NB4 (cell line): ENCODE results near the gene ADK.
"Not testable (repeated sequence)": the region's sequence is repeated elsewhere in the genome, so short reads cannot be mapped to it uniquely, and the experiment has no call there.

Experiments used
- DNase-seq: peaks from one replicate; pipeline ENCODE4 v3.0.0; 2010; ENCODE audit warnings: low read depth
- H3K4me3 ChIP-seq: one replicate; pipeline ENCODE4 v1.5.1; 2011; ENCODE audit warnings: mild to moderate bottlenecking, low read depth, low read length, moderate library complexity
- CTCF ChIP-seq: IDR thresholded peaks from one replicate; pipeline ENCODE4 v1.5.1; 2012; ENCODE audit warnings: low read depth, low read length
- MYC ChIP-seq: IDR thresholded peaks from 2 replicates; pipeline ENCODE4 v1.6.1; 2011; ENCODE audit warnings: low read depth, low read length
- POLR2A ChIP-seq: IDR thresholded peaks from 2 replicates; pipeline ENCODE4 v1.6.1; 2011; ENCODE audit warnings: mild to moderate bottlenecking; ENCODE audit not compliant: insufficient read length; ENCODE audit errors: extremely low read depth
- TF ChIP-seq, protein P1 (sequence below): IDR thresholded peaks from 2 replicates; pipeline ENCODE4 v1.6.1; 2011; ENCODE audit warnings: low read depth, low read length

ADK gene

DNA sequence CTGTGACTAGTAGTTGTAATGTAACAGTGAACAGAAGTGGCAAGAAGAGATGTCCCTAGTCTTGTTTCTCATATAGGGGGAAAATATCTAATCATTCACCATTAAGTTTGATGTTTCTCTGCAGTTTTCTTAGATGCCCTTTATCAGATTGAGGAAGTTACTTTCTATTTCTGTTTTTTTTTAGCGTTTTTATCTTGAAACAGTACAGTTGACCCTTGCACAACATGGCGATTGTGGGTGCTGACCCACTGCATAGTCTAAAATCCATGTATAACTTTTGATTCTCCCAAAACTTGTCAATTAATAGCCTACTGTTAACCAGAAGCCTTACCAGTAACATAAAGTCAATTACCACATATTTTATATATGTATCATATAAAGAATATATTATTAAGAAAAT is 192.0 kb downstream of the ADK start:
- H3K4me3 ChIP-seq, result no peak overlapping the region
- DNase-seq, result no peak
- TF ChIP-seq CTCF (no peak), MYC (no peak), POLR2A (no peak)
- TF ChIP-seq, protein P1, sequence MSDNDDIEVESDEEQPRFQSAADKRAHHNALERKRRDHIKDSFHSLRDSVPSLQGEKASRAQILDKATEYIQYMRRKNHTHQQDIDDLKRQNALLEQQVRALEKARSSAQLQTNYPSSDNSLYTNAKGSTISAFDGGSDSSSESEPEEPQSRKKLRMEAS, result no peak

GRCh38 chr10:74343804-74344203 is 192.8 kb downstream of the ADK start:
- no peak for DNase-seq
- TF ChIP-seq, protein P1, result no peak
- TF ChIP-seq CTCF (no peak), POLR2A (no peak)
- H3K4me3 ChIP-seq, result no peak overlapping the region

DNA sequence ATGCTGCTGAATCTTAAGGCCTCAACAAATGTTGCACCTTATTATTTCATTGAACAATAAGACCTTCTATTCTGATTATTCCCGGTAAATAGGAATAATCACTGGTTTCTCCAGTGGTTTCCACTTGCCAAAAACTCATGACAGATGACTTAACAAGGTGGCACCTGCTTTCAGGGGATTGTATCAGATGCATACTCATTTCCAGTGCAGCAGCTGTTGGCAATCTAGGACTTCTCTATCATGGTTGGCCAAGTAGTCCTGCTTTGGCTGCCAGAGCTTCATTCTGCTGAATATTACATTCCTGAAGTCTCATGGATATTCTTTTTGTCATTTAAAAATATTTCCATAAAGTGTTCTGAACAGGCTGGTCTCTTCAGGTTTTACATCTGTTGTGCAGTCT is 193.3 kb downstream of the ADK start:
- no peak for TF ChIP-seq CTCF
- TF ChIP-seq, protein P1, result no peak
- no peak for TF ChIP-seq MYC
- no peak for TF ChIP-seq POLR2A
- no peak for DNase-seq
- no peak overlapping the region for H3K4me3 ChIP-seq

- no peak overlapping the region for H3K4me3 ChIP-seq
- TF ChIP-seq MYC (no peak), POLR2A (no peak), CTCF (no peak)
- TF ChIP-seq, protein P1, result no peak
- no peak for DNase-seq
Measured at GRCh38 chr10:74347522-74347921, 196.5 kb downstream of the ADK start.

- DNase-seq, H3K4me3 ChIP-seq: not testable (repeated sequence)
Measured at GRCh38 chr10:74353021-74353420, 202.0 kb downstream of the ADK start.

DNA sequence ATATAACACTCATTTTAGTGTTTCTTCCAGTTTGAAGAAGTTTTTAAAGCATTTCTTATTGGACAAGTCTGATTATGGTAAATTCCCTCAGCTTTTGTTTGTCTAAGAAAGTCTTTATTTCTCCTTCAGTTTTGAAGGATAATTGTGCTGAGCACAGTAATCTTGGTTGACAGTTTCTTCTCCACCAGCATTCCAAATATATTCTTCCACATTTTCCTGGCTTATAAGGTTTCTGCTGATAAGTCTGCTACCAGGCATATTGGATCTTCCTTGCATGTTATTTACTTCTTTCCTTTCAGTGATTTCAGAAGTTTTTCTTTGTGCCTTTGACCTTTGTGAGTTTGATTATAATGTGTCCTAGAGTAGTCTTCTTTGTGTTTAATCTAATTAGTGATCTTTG is 210.7 kb downstream of the ADK start:
- no peak overlapping the region for H3K4me3 ChIP-seq
- DNase-seq, result no peak
- no peak for TF ChIP-seq MYC
- TF ChIP-seq POLR2A, result no peak
- no peak for TF ChIP-seq CTCF
- TF ChIP-seq, protein P1, result no peak
